HepG2 (cell line): ENCODE data around the gene NODAL. TPM values are rescaled to one million over a fixed set of nuclear protein-coding genes. Genes with fewer than 3 reads are reported as not detected.

Experiments
- ATAC-seq: fragments of 200-7000 bp; cut with Tn5 transposase; 3 replicates; pipeline ENCODE4 v1.9.1; 2020; ENCODE audit warnings: mild to moderate bottlenecking, moderate library complexity
- BruUV-seq: library from RNA; stranded (reverse); fragments of 400-500 nt; replicated peaks from 2 replicates; lab custom pipeline; 2021; lab: Mats Ljungman, UMichigan
- CTCF ChIA-PET: fragments of 300-600 bp; formaldehyde crosslinking; extraction: SDS; loops from one replicate; lab custom pipeline; 2021; ENCODE audit warnings: low total read pairs, inconsistent platforms, low intra/inter-chr PET ratio; lab: Yijun Ruan, JAX
- POLR2A ChIA-PET: fragments of 350-600 bp; sonication (Branson Sonifier 250); formaldehyde crosslinking; loops from one replicate; lab custom pipeline; 2020; ENCODE audit warnings: antibody characterized with exemption, inconsistent platforms; lab: Yijun Ruan, JAX
- DNase-seq: peaks from one replicate; pipeline ENCODE4 v3.0.0-alpha.2; 2015; ENCODE audit warnings: low spot score
- FAIRE-seq: peaks from 3 replicates; lab custom pipeline; 2011; peaks lifted over from hg19 to GRCh38; lab: Jason Lieb, UNC
- H2AFZ ChIP-seq: one replicate; pipeline ENCODE4 v1.6.1; 2011; ENCODE audit warnings: low read length, inconsistent platforms
- H3K27ac ChIP-seq: fragments of 300-600 bp; 3 replicates; pipeline ENCODE4 v1.8.0; 2011; ENCODE audit warnings: mixed run types, mild to moderate bottlenecking, mixed read lengths, low read length, inconsistent platforms; ENCODE audit not compliant: insufficient read depth; ENCODE audit errors: extremely low read length
- H3K27me3 ChIP-seq, 2 experiments: fragments of 200-600 bp in 1 of 2; 2 replicates in 1 of 2; 3 replicates in 1 of 2; pipeline versions ENCODE4 v1.6.0 to v1.8.0; 2011; ENCODE audit warnings: low read length in 2 of 2, mild to moderate bottlenecking in 2 of 2, moderate library complexity in 2 of 2, inconsistent platforms in 1 of 2; ENCODE audit not compliant: insufficient read depth in 2 of 2, control insufficient read depth in 1 of 2
- H3K36me3 ChIP-seq, 2 experiments: fragments of 200-600 bp in 1 of 2; replicated peaks in 1 of 2; 2 replicates in 1 of 2; 3 replicates in 1 of 2; pipeline versions ENCODE4 v1.5.1 to v1.8.0; 2011; ENCODE audit warnings: low read length in 2 of 2, inconsistent platforms in 1 of 2; ENCODE audit not compliant: insufficient read depth in 2 of 2, control insufficient read depth in 1 of 2
- H3K4me1 ChIP-seq: 2 replicates; pipeline ENCODE4 v1.5.1; 2012; ENCODE audit warnings: low read length, inconsistent platforms; ENCODE audit not compliant: insufficient read depth
- H3K4me2 ChIP-seq: 2 replicates; pipeline ENCODE4 v1.6.0; 2011; ENCODE audit warnings: low read depth, low read length, inconsistent platforms
- H3K4me3 ChIP-seq, 3 experiments: fragments of 200-600 bp in 1 of 3; sonication (generic), shearing (Covaris generic) in 1 of 3; replicated peaks in 1 of 3; 2 replicates each; pipeline ENCODE4 v1.5.1; 2011 to 2016; ENCODE audit warnings: low read length in 3 of 3, inconsistent platforms in 2 of 3, low read depth in 2 of 3, mild to moderate bottlenecking in 2 of 3, control low read depth in 1 of 3, mixed read lengths in 1 of 3; ENCODE audit not compliant: insufficient read depth in 1 of 3
- H3K79me2 ChIP-seq: one replicate; pipeline ENCODE4 v1.6.1; 2011; ENCODE audit warnings: low read length, inconsistent platforms; ENCODE audit not compliant: insufficient read depth
- H3K9ac ChIP-seq: 2 replicates; pipeline ENCODE4 v1.6.0; 2011; ENCODE audit warnings: mild to moderate bottlenecking, low read depth, low read length, inconsistent platforms; ENCODE audit not compliant: insufficient read depth
- H3K9me3 ChIP-seq: 2 replicates; pipeline ENCODE4 v1.5.1; 2012; ENCODE audit warnings: mild to moderate bottlenecking, low read length
- H4K20me1 ChIP-seq: 2 replicates; pipeline ENCODE4 v1.6.0; 2011; ENCODE audit warnings: inconsistent platforms, mild to moderate bottlenecking, low read length, moderate library complexity; ENCODE audit not compliant: insufficient read depth
- ARNTL ChIP-seq: sonication (generic); formaldehyde crosslinking; IDR thresholded peaks from 2 replicates; pipeline ENCODE4 v1.4.0; 2020; ENCODE audit warnings: mild to moderate bottlenecking, missing genetic modification reagents
- DNMT3B ChIP-seq: conservative IDR thresholded peaks from 2 replicates; pipeline ENCODE4 v1.6.1; 2016; ENCODE audit warnings: missing biosample characterization, control low read depth
- NRL ChIP-seq: sonication (generic); formaldehyde crosslinking; IDR thresholded peaks from 2 replicates; pipeline ENCODE4 v1.5.0; 2020; ENCODE audit warnings: missing genetic modification reagents, mild to moderate bottlenecking, moderate library complexity, borderline replicate concordance
- SSRP1 ChIP-seq: IDR thresholded peaks from 2 replicates; pipeline ENCODE4 v1.6.1; 2016; ENCODE audit warnings: control low read depth
- YY1 ChIP-seq: IDR thresholded peaks from 2 replicates; pipeline ENCODE4 v1.6.1; 2011; ENCODE audit warnings: low read length, low read depth, moderate library complexity, mild to moderate bottlenecking; ENCODE audit not compliant: insufficient read depth, insufficient replicate concordance
- ZFY ChIP-seq: sonication (generic); formaldehyde crosslinking; IDR thresholded peaks from 2 replicates; pipeline ENCODE4 v1.4.0; 2020; ENCODE audit warnings: missing genetic modification reagents
- ZNF260 ChIP-seq: sonication (generic); formaldehyde crosslinking; IDR thresholded peaks from 2 replicates; pipeline ENCODE4 v1.4.0; 2020; ENCODE audit warnings: missing genetic modification reagents, low read depth, mild to moderate bottlenecking, borderline replicate concordance
- WGBS: methylation state at CpG from one replicate; pipeline ENCODE4 v1.1.6; 2017; ENCODE audit warnings: low lambda C conversion rate; 5-methylcytosine and 5-hydroxymethylcytosine counted together
- in situ Hi-C: cut with HindIII; loops from 2 replicates; pipeline ENCODE4 v1.10.0; 2017; ENCODE audit warnings: low pct_unique_long_range_greater_than_20kb; ENCODE audit not compliant: extremely low pct_ligation_motif_present
- intact Hi-C: fragments of 100-400 bp; cut with micrococcal nuclease; formaldehyde crosslinking; loops from one replicate; pipeline ENCODE4 v1.10.0; 2022; ENCODE audit not compliant: unreplicated experiment
- polyA plus RNA-seq, 8 experiments: library from polyadenylated mRNA; depleted of rRNA in 3 of 8; stranded (reverse) in 7 of 8; unstranded in 1 of 8; fragments of >200 nt; fragmentation: Illumina TruSeq in 4 of 8; extraction: Trizol in 4 of 8; gene quantifications; 2 replicates each; pipeline versions ENCODE4 v1.2.1 to v1.2.3, GENCODE V29; 2011 to 2016; ENCODE audit warnings: low read depth in 4 of 8, missing spikeins in 1 of 8, mixed read lengths in 1 of 8; ENCODE audit not compliant: insufficient read depth in 1 of 8
- total RNA-seq, 5 experiments: library from RNA; depleted of rRNA; stranded (reverse); fragments of >200 nt; fragmentation: Illumina TruSeq; extraction: Trizol; gene quantifications; 2 replicates each; pipeline ENCODE4 v1.2.3, GENCODE V29; 2016; ENCODE audit warnings: low read depth in 1 of 5
- TF ChIP-seq, protein P1 (sequence below): IDR thresholded peaks from 2 replicates; pipeline ENCODE4 v1.6.1; 2016; ENCODE audit warnings: low read depth
- TF ChIP-seq, protein P2 (sequence below): sonication (generic); formaldehyde crosslinking; IDR thresholded peaks from 2 replicates; pipeline ENCODE4 v1.4.0; 2020; ENCODE audit warnings: missing genetic modification reagents, borderline replicate concordance

The NODAL gene
- total and polyA plus RNA-seq, 2 of the 13 experiments (the other 11 are each of a cell fraction or from before 2014, with no cell fraction given), result not detected

GRCh38 chr10:70426823-70427222 lies 14.7 kb downstream of the NODAL start:
- no peak for DNase-seq
- no peak for FAIRE-seq
- H3K36me3 ChIP-seq, result peaks cover 9 to 29% of the 10 kb centered on the region in 2 experiments; a peak in 4 of 5 replicates
- ChIA-PET CTCF (no interaction called here), POLR2A (interaction anchor here (1.3 to 1.5 kb wide), 2 partner anchors 21 to 23 kb away, joined by 4 to 7 read pairs; partner anchors contain the start of gene EIF4EBP2)
- WGBS, result 100% methylated on average over 3 of the region's 3 CpGs
- no peaks in the 10 kb centered on the region for H4K20me1 ChIP-seq
- H3K4me3 ChIP-seq, result no peak overlapping the region
- intact Hi-C loops, result no loop called here
- H3K9me3 ChIP-seq, result no peaks in the 10 kb centered on the region
- no peak overlapping the region for H2AFZ ChIP-seq
- TF ChIP-seq NRL (CRISPR knock-in tag) (no peak), SSRP1 (CRISPR knock-in tag) (no peak), ZNF260 (CRISPR knock-in tag) (no peak), DNMT3B (CRISPR knock-in tag) (no peak), ARNTL (no peak), YY1 (no peak), ZFY (CRISPR knock-in tag) (no peak)
- TF ChIP-seq, protein P1, sequence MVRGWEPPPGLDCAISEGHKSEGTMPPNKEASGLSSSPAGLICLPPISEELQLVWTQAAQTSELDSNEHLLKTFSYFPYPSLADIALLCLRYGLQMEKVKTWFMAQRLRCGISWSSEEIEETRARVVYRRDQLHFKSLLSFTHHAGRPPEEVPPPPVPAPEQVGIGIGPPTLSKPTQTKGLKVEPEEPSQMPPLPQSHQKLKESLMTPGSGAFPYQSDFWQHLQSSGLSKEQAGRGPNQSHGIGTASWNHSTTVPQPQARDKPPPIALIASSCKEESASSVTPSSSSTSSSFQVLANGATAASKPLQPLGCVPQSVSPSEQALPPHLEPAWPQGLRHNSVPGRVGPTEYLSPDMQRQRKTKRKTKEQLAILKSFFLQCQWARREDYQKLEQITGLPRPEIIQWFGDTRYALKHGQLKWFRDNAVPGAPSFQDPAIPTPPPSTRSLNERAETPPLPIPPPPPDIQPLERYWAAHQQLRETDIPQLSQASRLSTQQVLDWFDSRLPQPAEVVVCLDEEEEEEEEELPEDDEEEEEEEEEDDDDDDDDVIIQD (CRISPR knock-in tag), result no peak
- TF ChIP-seq, protein P2, sequence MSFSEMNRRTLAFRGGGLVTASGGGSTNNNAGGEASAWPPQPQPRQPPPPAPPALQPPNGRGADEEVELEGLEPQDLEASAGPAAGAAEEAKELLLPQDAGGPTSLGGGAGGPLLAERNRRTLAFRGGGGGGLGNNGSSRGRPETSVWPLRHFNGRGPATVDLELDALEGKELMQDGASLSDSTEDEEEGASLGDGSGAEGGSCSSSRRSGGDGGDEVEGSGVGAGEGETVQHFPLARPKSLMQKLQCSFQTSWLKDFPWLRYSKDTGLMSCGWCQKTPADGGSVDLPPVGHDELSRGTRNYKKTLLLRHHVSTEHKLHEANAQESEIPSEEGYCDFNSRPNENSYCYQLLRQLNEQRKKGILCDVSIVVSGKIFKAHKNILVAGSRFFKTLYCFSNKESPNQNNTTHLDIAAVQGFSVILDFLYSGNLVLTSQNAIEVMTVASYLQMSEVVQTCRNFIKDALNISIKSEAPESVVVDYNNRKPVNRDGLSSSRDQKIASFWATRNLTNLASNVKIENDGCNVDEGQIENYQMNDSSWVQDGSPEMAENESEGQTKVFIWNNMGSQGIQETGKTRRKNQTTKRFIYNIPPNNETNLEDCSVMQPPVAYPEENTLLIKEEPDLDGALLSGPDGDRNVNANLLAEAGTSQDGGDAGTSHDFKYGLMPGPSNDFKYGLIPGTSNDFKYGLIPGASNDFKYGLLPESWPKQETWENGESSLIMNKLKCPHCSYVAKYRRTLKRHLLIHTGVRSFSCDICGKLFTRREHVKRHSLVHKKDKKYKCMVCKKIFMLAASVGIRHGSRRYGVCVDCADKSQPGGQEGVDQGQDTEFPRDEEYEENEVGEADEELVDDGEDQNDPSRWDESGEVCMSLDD (CRISPR knock-in tag), result no peak
- peaks cover 27% of the 10 kb centered on the region for H3K4me1 ChIP-seq
- H3K9ac ChIP-seq, result no peak overlapping the region
- no peak overlapping the region for H3K4me2 ChIP-seq
- no TSS peak for BruUV-seq
- in situ Hi-C loops, result no loop called here
- no peak for ATAC-seq
- H3K27ac ChIP-seq, result no peak overlapping the region
- H3K27me3 ChIP-seq, result no peaks in the 10 kb centered on the region
- no peaks in the 10 kb centered on the region for H3K79me2 ChIP-seq
